K562 (cell line): ENCODE data around the gene ENDOD1. TPM values are rescaled to one million over a fixed set of nuclear protein-coding genes. Genes with fewer than 3 reads are reported as not detected.

ENCODE experiments used
- ATF3 ChIP-seq, 2 experiments: fragments of 450-650 bp in 1 of 2; sonication (generic) in 1 of 2; formaldehyde crosslinking in 1 of 2; IDR thresholded peaks in 1 of 2; conservative IDR thresholded peaks in 1 of 2; 2 replicates each; pipeline versions ENCODE4 v1.6.1 to v1.8.1; 2016 to 2023; ENCODE audit warnings: mild to moderate bottlenecking in 2 of 2, moderate library complexity in 2 of 2, inconsistent platforms in 1 of 2, missing genetic modification reagents in 1 of 2
- CC2D1A ChIP-seq: fragments of 450-650 bp; IDR thresholded peaks from 2 replicates; pipeline ENCODE4 v1.6.1; 2017; ENCODE audit warnings: mild to moderate bottlenecking
- CGGBP1 ChIP-seq: fragments of 250-450 bp; sonication (Bioruptor Pico); IDR thresholded peaks from 2 replicates; pipeline ENCODE4 v1.9.0; 2021; ENCODE audit warnings: mild to moderate bottlenecking
- DNMT1 ChIP-seq: fragments of 450-650 bp; IDR thresholded peaks from 2 replicates; pipeline ENCODE4 v1.6.1; 2016; ENCODE audit warnings: antibody characterized with exemption, mild to moderate bottlenecking
- ILK ChIP-seq: fragments of 450-650 bp; IDR thresholded peaks from 2 replicates; pipeline ENCODE4 v1.6.1; 2016; ENCODE audit warnings: missing genetic modification characterization, low read depth, mild to moderate bottlenecking, missing compliant biosample characterization, moderate library complexity, borderline replicate concordance
- KLF1 ChIP-seq: fragments of 450-650 bp; IDR thresholded peaks from 2 replicates; pipeline ENCODE4 v1.6.1; 2016; ENCODE audit warnings: missing genetic modification characterization, missing compliant biosample characterization
- NCOA2 ChIP-seq, 2 experiments: fragments of 450-650 bp; IDR thresholded peaks; 2 replicates each; pipeline ENCODE4 v1.6.1; 2018; ENCODE audit warnings: mild to moderate bottlenecking in 2 of 2, moderate library complexity in 1 of 2; ENCODE audit not compliant: partially characterized antibody in 2 of 2
- NONO ChIP-seq, 2 experiments: fragments of 200-400 bp in 1 of 2; fragments of 450-650 bp in 1 of 2; formaldehyde crosslinking in 1 of 2; IDR thresholded peaks; 2 replicates each; pipeline ENCODE4 v1.6.1; 2017; ENCODE audit warnings: low read depth in 2 of 2, mild to moderate bottlenecking in 2 of 2, moderate library complexity in 2 of 2, low read length in 1 of 2
- PRDM10 ChIP-seq: fragments of 450-650 bp; IDR thresholded peaks from 2 replicates; pipeline ENCODE4 v1.6.1; 2018; ENCODE audit not compliant: partially characterized antibody
- SMAD4 ChIP-seq: fragments of 250-450 bp; sonication (Bioruptor Pico); conservative IDR thresholded peaks from 2 replicates; pipeline ENCODE4 v1.8.0; 2021; ENCODE audit warnings: inconsistent platforms, mild to moderate bottlenecking, moderate library complexity
- TRIM24 ChIP-seq, 2 experiments: fragments of 450-650 bp; IDR thresholded peaks; 2 replicates each; pipeline ENCODE4 v1.6.1; 2016
- ZBTB17 ChIP-seq: fragments of 450-650 bp; formaldehyde crosslinking; IDR thresholded peaks from 2 replicates; pipeline ENCODE4 v1.4.0; 2020; ENCODE audit warnings: mild to moderate bottlenecking
- ZNF140 ChIP-seq: fragments of 250-450 bp; sonication (Bioruptor Pico); IDR thresholded peaks from 2 replicates; pipeline ENCODE4 v1.8.0; 2021; ENCODE audit warnings: moderate library complexity, mild to moderate bottlenecking, inconsistent platforms
- ZNF584 ChIP-seq: fragments of 200-800 bp; sonication (Bioruptor generic); IDR thresholded peaks from 2 replicates; pipeline ENCODE4 v1.6.1; 2016; ENCODE audit warnings: low read depth, mild to moderate bottlenecking, missing genetic modification characterization, missing compliant biosample characterization
- ZNF764 ChIP-seq: fragments of 250-450 bp; sonication (Bioruptor Pico); IDR thresholded peaks from 2 replicates; pipeline ENCODE4 v1.4.0; 2020; ENCODE audit warnings: low read depth, mild to moderate bottlenecking, moderate library complexity
- ZNF766 ChIP-seq: fragments of 200-800 bp; sonication (Bioruptor generic); conservative IDR thresholded peaks from 2 replicates; pipeline ENCODE4 v1.6.1; 2016; ENCODE audit warnings: missing genetic modification characterization, missing compliant biosample characterization
- polyA plus RNA-seq, 8 experiments: library from polyadenylated mRNA; depleted of rRNA in 4 of 8; stranded (reverse) in 5 of 8; unstranded in 3 of 8; fragments of >200 nt; fragmentation: Nextera tagmentation in 2 of 8; fragmentation: Illumina TruSeq in 1 of 8; extraction: Ambion mirVana in 2 of 8; extraction: Trizol in 1 of 8; gene quantifications; 2 replicates each; pipeline versions ENCODE4 v1.2.1 to v1.2.3, GENCODE V29; 2011 to 2014; ENCODE audit warnings: inconsistent platforms in 1 of 8, missing spikeins in 1 of 8
- total RNA-seq, 7 experiments: library from RNA; depleted of rRNA in 6 of 7; stranded (reverse); fragments of >200 nt in 6 of 7; fragmentation: Illumina TruSeq in 2 of 7; extraction: Trizol in 2 of 7; gene quantifications; 2 replicates each; pipeline versions ENCODE4 v1.2.1 to v1.2.3, GENCODE V29; 2011 to 2021; ENCODE audit warnings: low replicate concordance in 1 of 7
- TF ChIP-seq, protein P1 (sequence below), 2 experiments: fragments of 450-650 bp in 1 of 2; IDR thresholded peaks; 2 replicates each; pipeline ENCODE4 v1.6.1; 2011 to 2017; ENCODE audit warnings: low read depth in 2 of 2, antibody characterized with exemption in 1 of 2, borderline replicate concordance in 1 of 2, low read length in 1 of 2, mild to moderate bottlenecking in 1 of 2, mixed read lengths in 1 of 2; ENCODE audit not compliant: control insufficient read depth in 1 of 2

Gene ENDOD1
- total and polyA plus RNA-seq, 9 of the 15 experiments (the other 6 are each of a cell fraction or from before 2014, with no cell fraction given): 4.2 to 11.8 (median 9.3) TPM

GRCh38 chr11:95152876-95153856 is 63.5 kb downstream of the ENDOD1 start (continued):
- TF ChIP-seq PRDM10 (peak; percentile 46), ATF3 (IDR thresholded peaks at IDR 0.05) (peak; percentile 58; the same call in 1 of the 2 replicates), ATF3 (CRISPR knock-in tag; conservative IDR thresholded peaks at IDR 0.05) (peak; percentile 72; the same call in 1 of the 2 replicates), NONO (IDR thresholded peaks at IDR 0.05; ENCODE audit: low read depth in 2 of 2, low read length in 1 of 2) (peak in 1 of 2 experiments; percentile 83; a peak in 2 of 4 replicates), ZNF140 (CRISPR knock-in tag) (no peak), DNMT1 (no peak), ILK (tag) (no peak), CC2D1A (peak; percentile 99), ZNF766 (CRISPR knock-in tag) (peak; percentile 90), CGGBP1 (CRISPR knock-in tag) (no peak), SMAD4 (CRISPR knock-in tag) (peak; percentile 98), ZNF764 (no peak), TRIM24 (IDR thresholded peaks at IDR 0.05) (peak; percentile 99 to 100), ZBTB17 (CRISPR knock-in tag) (0 out of 2 replicates have a peak, but pooled peaks have one; percentile 77), KLF1 (tag) (no peak), NCOA2 (IDR thresholded peaks at IDR 0.05; ENCODE audit: partially characterized antibody in 2 of 2) (peak; percentile 66 to 76), ZNF584 (peak; percentile 92)
- TF ChIP-seq, protein P1, sequence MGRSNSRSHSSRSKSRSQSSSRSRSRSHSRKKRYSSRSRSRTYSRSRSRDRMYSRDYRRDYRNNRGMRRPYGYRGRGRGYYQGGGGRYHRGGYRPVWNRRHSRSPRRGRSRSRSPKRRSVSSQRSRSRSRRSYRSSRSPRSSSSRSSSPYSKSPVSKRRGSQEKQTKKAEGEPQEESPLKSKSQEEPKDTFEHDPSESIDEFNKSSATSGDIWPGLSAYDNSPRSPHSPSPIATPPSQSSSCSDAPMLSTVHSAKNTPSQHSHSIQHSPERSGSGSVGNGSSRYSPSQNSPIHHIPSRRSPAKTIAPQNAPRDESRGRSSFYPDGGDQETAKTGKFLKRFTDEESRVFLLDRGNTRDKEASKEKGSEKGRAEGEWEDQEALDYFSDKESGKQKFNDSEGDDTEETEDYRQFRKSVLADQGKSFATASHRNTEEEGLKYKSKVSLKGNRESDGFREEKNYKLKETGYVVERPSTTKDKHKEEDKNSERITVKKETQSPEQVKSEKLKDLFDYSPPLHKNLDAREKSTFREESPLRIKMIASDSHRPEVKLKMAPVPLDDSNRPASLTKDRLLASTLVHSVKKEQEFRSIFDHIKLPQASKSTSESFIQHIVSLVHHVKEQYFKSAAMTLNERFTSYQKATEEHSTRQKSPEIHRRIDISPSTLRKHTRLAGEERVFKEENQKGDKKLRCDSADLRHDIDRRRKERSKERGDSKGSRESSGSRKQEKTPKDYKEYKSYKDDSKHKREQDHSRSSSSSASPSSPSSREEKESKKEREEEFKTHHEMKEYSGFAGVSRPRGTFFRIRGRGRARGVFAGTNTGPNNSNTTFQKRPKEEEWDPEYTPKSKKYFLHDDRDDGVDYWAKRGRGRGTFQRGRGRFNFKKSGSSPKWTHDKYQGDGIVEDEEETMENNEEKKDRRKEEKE (IDR thresholded peaks at IDR 0.05; ENCODE audit: borderline replicate concordance in 1 of 2, control insufficient read depth in 1 of 2, low read depth in 2 of 2, low read length in 1 of 2): 0 out of 4 replicates have a peak, but pooled peaks of 1 of the 2 experiments have one; percentile 52
